ENCODE measurements around the gene S100A16.
"Not testable (repeated sequence)": the region's sequence is repeated elsewhere in the genome, so short reads cannot be mapped to it uniquely, and the experiment has no call there.

Gene S100A16

DNA sequence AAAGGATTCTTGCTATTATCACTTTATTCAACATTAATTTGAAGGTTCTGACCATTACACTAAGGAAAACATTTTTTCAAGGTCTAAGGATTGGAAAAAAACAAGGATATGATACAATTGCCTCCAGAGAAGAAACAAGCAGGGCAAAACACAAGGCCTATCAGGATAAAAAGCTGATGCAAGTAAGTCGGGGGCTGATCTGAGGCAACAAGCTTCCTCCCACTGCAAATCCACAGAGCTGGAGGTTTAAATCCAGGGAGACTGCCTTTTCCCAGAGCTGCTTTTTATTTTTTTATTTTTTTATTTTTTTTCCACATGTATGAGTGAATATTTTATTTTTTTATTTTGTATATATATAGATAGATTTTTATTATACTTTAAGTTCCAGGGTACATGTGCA lies 27.9 kb downstream of the S100A16 start:
- no peak for DNase-seq

DNA sequence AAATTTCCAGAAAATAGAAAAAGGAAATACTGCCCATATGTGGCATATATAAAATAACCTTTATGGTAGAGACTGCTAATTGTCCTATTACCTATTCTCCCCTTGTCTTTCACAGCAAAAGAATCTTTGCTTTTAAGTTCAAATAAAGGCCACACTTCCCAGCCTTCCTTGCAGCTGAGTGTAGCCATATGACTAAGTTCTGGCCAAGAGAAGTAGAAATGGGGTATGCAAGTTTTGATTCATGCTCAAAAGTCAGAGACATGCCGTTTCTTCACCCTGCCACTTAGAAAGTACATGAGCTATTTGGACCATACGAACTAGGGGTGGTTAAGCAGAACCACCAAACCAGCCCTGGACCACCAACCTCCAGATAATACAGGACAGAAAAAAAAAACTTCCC lies 29.0 kb downstream of the S100A16 start:
- DNase-seq, result no peak

DNA sequence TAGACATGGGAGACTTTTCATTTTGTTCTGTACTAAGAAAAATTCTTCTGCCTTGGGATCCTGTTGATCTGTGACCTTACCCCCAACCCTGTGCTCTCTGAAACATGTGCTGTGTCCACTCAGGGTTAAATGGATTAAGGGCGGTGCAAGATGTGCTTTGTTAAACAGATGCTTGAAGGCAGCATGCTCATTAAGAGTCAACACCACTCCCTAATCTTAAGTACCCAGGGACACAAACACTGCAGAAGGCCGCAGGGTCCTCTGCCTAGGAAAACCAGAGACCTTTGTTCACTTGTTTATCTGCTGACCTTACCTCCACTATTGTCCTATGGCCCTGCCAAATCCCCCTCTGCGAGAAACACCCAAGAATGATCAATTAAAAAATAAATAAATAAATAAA lies 29.4 kb downstream of the S100A16 start:
- not testable (repeated sequence) for DNase-seq

DNA sequence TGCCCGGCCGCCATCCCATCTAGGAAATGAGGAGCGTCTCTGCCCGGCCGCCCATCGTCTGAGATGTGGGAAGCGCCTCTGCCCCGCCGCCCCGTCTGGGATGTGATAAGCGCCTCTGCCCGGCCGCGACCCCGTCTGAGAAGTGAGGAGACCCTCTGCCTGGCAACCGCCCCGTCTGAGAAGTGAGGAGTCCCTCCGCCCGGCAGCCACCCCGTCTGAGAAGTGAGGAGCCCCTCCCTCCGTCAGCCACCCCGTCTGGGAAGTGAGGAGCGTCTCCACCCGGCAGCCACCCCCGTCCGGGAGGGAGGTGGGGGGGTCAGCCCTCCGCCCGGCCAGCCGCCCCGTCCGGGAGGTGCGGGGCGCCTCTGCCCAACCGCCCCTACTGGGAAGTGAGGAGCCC lies 30.1 kb downstream of the S100A16 start:
- DNase-seq, result not testable (repeated sequence)

DNA sequence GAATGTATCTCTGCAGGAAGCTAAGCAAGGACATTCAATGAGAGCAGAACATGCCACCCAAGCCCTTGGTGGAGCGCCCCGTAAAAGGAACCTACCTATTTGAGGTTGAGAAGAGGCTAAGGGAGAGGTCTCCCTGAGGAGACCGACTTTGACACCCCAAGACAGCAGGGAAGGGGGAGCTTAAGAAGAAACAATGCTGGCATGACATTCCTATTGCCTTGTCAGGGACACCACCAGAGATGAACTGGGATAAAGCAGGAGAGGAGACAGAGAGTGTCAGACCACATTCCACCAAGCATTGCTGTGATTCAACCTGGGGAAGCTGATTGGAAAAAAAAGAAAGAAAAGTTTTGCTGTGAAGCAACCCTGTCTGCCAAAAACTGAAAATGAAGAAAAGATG lies 34.0 kb downstream of the S100A16 start:
- DNase-seq, result no peak

DNA sequence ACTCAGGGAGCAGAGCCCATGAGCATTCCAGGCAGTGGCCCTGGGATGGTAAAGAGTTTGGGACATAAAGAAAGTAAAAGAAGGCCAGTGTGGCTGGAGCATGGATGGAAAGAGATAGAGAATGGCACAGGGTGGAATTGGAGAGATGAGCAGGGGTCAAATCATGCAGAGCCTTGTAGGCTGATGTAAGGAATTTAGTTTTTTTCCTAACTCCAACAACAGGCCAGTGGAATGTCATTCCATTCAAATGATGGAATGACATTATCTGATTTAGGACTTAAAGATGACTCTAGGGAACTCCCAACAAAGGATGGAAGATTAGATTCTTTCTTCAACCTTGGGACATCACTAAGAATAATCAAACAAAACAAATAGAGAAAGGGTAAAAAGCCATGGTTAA lies 34.4 kb downstream of the S100A16 start:
- no peak for DNase-seq

DNA sequence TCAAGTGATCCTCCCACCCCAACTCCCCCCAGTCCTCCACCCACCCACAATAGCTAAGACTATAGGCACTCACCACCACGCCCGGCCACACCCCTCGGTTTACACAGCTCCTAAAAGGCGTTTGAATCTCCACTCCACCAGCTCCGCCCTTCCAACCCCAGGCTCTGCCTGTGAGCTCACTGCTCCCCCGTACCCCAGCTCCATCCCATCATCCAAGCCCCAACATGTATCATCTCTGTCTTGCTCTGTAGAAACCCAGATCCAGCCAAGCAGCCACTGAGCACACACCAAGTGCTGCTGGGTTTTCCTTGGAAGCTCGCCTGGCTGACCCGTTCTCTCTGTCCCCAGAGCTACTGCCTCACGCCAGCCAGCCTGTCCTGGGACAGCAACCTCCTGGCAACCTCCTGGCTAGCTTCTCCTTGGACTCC lies 35.3 kb downstream of the S100A16 start:
- DNase-seq, result peak in 7 of 14 donors; percentile 5 to 67 (median 31)

DNA sequence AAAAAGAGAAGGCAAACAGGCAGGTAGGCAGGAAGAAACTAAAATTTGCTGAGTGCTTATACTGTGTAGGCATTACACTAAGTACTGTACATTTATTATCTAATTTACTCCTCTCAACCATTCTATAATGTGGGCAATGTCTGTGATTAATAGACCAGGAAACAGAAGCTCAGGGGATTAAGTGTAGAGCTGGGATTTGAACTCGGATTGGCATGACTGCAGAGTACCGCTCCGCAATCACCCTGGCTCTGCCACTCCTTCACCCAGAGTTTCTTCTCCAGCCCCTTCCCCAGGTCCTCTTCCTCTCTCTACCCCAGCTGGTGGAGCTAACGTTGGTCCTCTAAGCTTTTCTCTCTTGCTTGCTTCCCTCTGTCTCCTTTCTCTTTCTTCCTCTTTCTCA lies 35.8 kb downstream of the S100A16 start:
- no peak for DNase-seq

DNA sequence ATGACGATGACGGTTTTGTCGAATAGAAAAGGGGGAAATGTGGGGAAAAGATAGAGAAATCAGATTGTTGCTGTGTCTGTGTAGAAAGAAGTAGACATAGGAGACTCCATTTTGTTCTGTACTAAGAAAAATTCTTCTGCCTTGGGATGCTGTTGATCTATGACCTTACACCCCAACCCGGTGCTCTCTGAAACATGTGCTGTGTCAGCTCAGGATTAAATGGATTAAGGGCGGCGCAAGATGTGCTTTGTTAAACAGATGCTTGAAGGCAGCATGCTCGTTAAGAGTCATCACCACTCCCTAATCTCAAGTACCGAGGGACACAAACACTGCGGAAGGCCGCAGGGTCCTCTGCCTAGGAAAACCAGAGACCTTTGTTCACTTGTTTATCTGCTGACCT lies 37.4 kb downstream of the S100A16 start:
- not testable (repeated sequence) for DNase-seq

DNA sequence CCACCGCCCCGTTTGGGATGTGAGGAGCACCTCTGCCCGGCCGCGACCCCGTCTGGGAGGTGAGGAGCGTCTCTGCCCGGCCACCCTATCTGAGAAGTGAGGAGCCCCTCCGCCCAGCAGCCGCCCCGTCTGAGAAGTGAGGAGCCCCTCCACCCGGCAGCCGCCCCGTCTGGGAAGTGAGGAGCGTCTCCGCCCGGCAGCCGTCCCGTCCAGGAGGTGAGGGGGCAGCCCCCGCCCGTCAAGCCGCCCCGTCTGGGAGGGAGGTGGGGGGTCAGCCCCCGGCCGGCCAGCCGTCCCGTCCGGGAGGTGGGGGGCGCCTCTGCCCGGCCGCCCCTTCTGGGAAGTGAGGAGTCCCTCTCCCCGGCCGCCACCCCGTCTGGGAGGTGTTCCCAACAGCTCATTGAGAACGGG lies 37.9 kb downstream of the S100A16 start:
- not testable (repeated sequence) for DNase-seq

DNA sequence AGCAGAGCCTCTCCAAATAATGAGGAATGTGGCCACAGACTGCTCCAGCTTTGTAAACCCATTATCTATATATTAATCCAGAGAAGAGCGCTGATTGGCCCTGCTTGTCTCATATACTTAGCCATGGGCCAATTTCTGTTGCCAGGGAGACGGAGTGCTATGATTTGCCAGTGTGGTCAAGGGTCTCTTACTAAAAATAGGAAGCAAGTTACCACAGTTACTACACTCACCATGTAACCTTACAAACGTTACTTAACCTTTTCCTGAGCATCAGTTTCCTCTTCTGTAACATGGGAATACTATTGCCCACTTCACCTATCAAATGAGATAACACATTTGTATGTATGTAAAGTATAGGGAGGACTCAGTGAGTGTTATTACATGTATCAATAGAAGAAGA lies 39.6 kb downstream of the S100A16 start:
- no peak for DNase-seq

DNA sequence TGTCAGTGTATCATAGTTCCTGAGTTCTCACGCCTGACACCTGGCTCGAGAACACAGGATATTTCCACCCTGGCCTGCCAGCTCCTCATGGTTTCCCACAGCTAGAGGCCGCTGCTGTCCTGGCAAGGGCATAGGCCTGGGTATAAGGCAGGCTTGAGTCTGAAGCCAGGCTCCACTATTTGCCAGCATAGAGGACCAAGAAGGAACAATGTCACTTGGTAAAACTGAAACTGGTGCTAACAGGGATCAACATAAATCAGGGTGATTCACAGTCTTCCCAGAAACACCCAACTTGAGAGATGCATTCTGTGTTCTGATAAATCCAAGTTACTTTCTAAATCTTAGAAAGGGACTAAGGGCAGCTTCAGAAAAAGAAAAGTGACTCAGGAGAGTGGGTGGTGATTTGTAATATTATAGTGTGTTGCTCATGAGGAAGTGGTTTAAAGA lies 40.3 kb downstream of the S100A16 start:
- DNase-seq, result peak in 12 of 14 donors; percentile 23 to 83 (median 62)

DNA sequence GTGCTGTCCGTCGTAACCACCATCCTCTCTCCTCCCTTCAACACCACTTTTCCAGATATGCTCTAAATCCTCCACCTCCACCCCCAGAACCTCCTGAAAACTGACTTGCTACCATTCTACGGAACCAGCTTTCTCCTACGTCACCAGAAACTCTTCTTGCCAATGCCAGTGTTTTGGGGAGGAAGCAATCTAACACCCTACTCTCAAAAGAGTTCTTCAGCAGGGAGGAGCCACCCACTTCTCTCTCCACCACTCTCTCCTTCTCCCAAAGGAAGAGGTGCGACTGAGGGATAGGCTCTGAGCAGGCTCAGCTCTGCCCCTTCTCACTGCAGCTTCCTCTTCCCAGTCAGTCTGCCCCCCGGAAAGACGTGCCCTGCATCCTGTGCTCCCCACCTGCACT lies 41.2 kb downstream of the S100A16 start:
- no peak for DNase-seq

DNA sequence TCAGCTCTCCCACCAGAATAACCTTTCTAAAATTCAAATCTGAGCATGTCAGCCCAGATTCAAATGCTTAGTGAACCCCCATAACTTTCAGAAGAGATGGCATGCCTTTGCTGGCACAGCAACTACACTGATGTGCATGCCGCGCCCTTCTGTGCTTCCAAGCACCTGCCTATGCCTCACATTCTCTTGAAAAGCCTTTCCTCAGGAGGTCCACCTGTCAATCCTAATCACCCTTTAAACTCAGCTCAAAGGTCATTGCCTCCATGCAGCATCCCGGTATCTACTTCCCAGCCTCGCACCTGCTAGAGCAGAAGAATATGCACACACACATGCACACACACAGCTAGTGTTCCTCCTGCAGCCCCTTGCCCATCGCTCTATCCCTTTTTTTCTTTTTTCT lies 42.1 kb downstream of the S100A16 start:
- DNase-seq, result no peak

DNA sequence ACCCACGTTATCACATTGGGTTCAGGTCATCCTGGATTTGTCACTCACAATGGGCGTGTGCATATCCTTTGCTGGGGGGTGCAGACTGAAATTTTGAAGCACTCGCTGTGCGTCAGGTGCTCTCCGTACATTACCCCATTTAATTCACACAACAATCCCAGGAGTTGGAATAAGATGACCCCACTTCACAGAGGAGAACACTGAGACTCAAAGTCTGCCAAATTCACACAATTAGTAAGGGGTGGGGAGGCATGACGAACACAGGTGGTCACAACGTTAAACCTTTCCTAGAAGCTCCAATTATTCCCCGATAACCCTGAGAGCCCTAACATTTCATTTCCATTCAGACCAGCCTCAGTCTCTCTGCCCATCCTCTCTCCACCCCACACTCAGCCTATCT lies 43.5 kb downstream of the S100A16 start:
- DNase-seq, result no peak

DNA sequence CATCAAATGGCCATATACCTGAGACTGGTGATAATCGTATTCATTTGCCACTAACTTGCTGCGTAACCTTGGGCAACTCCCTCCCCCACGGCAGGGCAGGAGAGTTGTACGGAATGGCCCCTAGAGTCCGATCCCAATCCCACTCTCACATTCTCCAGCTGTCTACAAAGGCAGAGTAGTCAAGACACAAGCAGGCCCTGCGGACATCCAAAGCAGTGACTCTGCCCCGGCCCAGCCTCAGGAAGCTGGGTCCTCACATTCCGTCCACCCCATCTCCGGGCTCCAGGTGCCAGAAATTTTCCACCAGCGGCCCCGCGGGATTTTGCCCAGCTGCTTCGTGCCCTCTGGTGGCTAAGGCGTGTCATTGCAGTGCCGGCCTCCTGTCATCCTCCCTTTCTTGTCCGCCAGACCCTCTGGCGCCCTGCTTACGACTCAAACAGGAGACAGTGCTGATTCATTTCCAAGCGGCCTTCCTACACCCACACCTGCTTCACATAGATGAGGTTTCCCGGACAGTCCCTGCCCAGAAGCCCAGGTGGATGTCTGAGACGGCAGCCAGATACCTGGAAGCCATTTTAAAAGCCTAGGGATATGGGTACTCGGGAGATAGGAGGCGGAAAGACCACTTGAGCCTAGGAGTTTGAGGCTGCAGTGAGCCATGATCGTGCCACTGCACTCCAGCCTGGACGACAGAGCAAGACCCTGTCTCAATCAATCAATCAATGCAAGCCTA lies 44.4 kb downstream of the S100A16 start:
- DNase-seq, result peak in 13 of 14 donors; percentile 24 to 85 (median 73)

DNA sequence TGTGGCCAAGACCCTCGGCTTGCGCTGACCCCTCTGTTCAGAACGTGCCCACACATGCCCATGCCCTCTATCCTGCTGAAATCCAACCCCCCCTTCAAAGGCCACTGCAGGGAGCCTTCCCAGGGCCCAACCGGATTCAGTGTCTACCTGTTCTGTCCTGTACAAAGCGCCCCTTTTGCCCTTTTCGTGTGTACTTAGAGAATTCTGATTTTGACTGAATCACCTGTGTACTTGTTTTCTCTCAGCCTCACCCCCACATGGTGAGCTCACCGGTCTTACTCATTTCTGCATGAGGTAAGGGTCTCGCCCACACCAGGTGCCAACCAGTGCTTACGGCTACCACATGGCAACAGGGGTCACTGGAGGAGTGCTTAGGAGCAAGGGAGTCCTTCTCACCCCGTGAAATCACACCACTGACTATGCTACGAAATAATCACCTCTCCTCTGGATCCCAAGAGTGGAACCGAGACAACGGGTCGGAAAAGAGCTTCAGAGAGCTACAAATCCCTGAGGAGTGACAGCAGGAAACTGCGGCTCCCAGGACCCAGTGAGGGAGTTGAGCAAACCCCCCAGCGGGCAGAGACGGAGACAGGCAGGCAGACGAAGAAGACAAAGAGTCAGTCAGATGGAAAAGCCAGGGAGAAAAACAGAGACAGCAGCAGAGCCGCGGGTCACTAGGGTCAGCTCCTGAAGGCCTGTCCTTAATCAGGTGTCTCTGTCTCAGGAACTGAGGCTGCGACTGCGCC lies 45.1 kb downstream of the S100A16 start:
- peak in 1 of 14 donors; percentile 51 for DNase-seq

DNA sequence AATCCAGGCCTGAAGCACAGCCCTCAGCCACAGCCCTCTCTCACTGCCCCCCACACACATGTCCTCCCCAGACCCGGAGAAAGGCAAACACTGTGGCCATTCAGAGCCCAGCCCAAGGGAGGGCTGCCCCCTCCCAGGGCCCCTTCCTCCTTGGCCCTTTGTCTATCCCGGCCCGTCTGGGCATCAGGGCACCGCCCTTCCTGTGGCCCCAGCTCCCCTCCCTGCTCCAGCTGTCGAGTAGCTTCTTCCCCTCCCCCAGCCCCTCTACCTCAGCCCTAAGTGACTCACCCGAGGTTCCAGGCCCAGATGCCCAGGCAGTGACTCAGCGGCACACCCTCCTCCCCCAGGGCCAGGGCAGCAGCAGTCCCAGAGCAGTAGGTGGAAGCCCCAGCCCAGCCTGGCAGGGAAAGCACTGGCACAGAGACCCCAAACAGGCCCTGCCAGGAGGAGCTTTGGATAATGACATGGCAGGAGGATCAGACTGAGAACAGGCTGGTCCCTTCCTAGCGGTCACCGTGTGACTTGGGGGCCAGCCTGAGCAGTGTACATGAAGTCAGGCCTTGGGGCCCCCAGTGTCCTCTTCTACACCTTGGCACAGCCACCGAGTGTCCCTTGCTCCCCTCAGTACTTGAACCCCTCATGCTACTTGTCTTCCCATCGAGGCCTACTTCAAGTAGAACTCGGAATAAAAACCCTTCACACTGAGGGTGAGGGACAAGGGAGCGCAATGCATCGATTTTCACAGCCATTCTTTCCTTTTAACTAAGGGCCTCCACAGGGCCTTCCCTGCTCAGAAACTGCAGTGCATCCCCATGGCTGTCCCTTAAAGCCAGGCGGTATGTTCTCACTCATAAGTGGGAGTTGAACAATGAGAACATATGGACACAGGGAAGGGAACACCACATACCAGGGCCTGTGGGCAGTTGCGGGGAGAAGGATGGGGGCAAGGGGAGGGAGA lies 46.2 kb downstream of the S100A16 start:
- DNase-seq, result peak in 10 of 14 donors; percentile 14 to 93 (median 50)

DNA sequence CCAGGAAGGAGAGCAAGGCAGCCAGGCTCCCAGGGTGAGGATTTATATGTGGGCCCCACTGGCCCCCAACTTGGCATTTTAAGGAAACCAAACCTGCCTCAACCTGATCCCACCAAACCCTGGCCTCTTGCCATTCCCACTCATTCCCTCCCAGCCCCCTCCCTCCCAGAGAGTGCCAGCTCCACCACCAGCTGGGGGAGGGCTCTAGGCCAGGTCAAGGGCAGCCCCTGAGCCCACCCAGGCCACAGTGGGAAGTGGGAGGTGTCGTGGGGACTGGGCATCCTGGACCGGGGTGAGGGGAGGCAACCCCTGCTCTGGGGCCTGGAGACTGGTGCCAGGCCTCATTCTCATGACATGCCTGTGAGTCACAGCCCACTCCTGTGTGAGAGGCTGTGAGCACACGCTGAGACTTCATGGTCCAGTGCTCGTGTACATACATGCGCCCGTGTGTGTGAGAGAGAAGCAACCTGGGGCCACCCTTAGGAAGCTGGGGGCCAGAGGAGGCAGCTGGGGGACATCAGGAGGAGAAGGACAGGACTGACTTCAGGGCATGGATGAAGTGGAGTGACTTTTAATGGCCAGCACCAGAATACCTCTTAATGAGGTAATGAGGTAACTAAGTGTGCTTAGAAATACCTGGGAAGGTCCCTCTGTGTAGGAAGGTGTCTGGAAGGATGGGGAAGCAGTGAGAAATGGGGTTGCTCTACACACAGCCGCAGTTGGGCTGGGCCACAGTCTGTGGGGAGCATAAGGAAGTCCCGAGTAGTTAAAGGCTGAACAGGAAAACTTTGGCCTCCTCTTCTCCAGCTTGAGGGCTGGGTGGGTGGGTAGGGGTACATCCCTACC lies 47.2 kb downstream of the S100A16 start, which contains the start of gene S100A2:
Gene S100A2 (minus strand): TSS at position 316 of the 846 bp plus-strand sequence. CDS start 1,967 bp downstream, outside the sequence.
- peak in 1 of 14 donors; percentile 30 for DNase-seq

DNA sequence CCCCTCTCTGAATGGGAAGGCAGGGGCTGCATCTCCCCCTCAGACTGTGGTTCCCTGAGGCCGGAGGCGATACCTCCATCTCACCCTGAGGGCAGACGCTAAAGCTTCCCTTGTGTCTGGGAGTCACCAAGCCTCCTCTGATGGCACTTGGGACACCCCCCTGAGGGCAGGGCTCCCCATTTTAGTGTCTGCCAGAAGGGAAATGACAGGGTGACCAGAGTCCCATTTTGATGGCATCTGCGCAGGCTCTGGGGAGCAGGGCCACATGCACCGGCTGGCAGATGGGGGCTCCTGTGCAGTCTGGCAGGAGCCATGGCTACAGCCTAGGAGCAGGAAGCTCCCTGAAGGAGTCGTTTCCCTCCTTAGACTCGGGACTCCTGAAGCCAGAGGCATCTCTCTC lies 48.9 kb downstream of the S100A16 start:
- DNase-seq, result no peak

DNA sequence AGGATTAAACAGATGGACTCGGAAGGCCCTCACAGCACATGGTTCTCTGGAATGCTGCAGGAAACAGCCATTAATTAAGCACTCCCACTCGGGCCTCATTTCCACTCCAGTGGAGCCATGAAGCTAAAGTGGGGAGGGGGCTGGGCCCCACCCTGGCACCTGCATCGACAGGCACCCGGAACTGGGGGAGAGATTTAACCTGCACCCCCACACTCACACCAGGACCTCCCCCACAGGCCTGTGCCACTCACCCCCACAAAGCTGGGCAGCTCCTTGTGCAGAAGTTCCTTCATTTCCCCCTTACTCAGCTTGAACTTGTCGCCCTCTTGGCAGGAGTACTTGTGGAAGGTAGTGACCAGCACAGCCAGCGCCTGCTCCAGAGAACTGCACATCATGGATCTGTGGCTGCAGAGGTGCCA lies 49.4 kb downstream of the S100A16 start:
- DNase-seq, result no peak

Data from C1 segment of cervical spinal cord (tissue), 14 donors.